Right atrium auricular region (tissue), 2 donors: ENCODE data around the gene PDZD2. TPM values are rescaled to one million over a fixed set of nuclear protein-coding genes. Genes with fewer than 3 reads are reported as not detected.
"Not testable (repeated sequence)": the region's sequence is repeated elsewhere in the genome, so short reads cannot be mapped to it uniquely, and the experiment has no call there.

Experiments used
- DNase-seq: peaks from one replicate; pipeline ENCODE4 v3.0.0-alpha.2; 2019; ENCODE audit warnings: low spot score
- H3K27ac ChIP-seq, 2 donors: fragments of 200-600 bp; sonication (generic); 1 replicate in 1 of 2; 2 replicates in 1 of 2; pipeline ENCODE4 v1.5.1; 2016 to 2019
- H3K27me3 ChIP-seq, 2 donors: fragments of 200-600 bp; sonication (generic); one replicate each; pipeline versions ENCODE4 v1.5.1 to v1.6.0; 2017 to 2019
- H3K36me3 ChIP-seq: fragments of 200-600 bp; sonication (generic); one replicate; pipeline ENCODE4 v1.5.1; 2016
- H3K4me1 ChIP-seq, 2 donors: fragments of 200-600 bp; sonication (generic); one replicate each; pipeline versions ENCODE4 v1.5.1 to v1.6.0; 2017 to 2019
- H3K4me3 ChIP-seq, 2 donors: fragments of 200-600 bp; sonication (generic); 1 replicate in 1 of 2; 2 replicates in 1 of 2; pipeline ENCODE4 v1.5.1; 2017 to 2019; ENCODE audit warnings: mild to moderate bottlenecking in 1 of 2, moderate library complexity in 1 of 2
- H3K9me3 ChIP-seq, 2 donors: fragments of 200-600 bp; sonication (generic); one replicate each; pipeline ENCODE4 v1.5.1; 2019
- total RNA-seq, 2 donors: library from RNA; depleted of rRNA; stranded (reverse); fragments of >200 nt; gene quantifications; one replicate each; pipeline ENCODE4 v1.1.0, GENCODE V29; 2016
- TF ChIP-seq, protein P1 (sequence below), 2 donors: fragments of 200-600 bp; sonication (generic); IDR thresholded peaks; one replicate each; pipeline ENCODE4 v1.5.1; 2019; ENCODE audit warnings: antibody characterized with exemption in 2 of 2

Gene PDZD2
- total RNA-seq, 2 donors from 2014 or later = 79.5 to 86.4 TPM

DNA sequence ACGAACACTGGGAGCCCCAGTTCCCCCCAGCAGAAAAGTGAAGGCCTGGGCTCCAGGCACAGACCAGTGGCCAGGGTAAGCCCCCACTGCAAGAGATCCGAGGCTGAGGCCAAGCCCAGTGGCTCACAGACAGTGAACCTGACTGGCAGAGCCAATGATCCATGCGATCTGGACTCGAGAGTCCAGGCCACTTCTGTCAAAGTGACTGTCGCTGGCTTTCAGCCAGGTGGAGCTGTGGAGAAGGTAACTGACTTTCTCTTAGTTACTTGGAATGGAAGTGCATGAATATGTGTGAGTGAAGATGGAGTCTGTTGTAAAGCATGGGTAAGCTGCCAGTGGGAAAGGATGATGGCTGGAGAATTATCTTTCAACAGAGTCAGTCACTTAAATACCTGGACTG lies 435.5 kb downstream of the PDZD2 start:
- TF ChIP-seq, protein P1, sequence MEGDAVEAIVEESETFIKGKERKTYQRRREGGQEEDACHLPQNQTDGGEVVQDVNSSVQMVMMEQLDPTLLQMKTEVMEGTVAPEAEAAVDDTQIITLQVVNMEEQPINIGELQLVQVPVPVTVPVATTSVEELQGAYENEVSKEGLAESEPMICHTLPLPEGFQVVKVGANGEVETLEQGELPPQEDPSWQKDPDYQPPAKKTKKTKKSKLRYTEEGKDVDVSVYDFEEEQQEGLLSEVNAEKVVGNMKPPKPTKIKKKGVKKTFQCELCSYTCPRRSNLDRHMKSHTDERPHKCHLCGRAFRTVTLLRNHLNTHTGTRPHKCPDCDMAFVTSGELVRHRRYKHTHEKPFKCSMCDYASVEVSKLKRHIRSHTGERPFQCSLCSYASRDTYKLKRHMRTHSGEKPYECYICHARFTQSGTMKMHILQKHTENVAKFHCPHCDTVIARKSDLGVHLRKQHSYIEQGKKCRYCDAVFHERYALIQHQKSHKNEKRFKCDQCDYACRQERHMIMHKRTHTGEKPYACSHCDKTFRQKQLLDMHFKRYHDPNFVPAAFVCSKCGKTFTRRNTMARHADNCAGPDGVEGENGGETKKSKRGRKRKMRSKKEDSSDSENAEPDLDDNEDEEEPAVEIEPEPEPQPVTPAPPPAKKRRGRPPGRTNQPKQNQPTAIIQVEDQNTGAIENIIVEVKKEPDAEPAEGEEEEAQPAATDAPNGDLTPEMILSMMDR (IDR thresholded peaks at IDR 0.05) = no peak
- DNase-seq = no peak
- H3K36me3 ChIP-seq = peaks cover 33% of the 10 kb centered on the region

DNA sequence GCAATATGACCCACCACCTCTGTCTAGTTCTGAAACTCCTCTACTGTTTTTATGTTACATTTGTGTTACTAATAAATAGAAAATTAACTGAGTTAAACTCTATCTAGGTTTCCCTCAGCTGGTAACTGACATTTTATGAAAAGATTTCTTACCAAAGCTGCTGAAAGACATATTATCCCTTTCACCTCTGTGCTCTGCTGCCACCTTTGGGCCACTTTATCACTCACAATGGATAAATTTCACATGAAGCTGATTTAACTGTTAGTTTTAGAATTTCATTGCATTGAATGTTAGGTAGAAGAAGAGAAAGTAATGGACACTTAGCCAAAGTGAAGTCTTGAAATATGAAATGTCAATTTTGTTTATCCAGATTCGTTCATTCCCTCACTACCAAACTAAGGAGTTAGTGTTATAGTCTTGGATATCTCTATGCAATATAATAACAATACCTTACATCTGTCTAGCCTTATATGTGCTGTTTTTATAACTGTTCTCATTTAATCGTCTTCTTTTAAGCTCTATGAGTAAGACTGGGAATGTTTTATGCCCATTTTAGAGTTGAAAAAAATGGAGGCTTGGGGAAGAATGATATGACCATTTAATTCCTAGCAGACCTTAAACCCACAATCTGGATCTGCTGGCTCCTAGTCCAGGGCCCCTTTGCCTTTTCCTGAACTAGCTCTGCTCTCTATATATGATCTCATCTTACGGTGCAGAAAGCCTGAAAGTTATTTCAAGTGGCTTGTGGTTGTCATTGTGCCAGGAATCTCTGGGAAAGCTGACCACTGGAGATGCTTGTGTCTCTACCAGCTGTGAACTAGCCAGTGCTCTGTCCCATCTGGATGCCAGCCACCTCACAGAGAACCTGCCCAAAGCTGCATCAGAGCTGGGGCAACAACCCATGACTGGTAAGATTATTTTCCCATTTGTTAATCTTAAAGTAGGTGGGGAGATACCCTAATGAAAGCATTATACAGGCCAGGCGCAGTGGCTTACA lies 438.1 kb downstream of the PDZD2 start:
- H3K36me3 ChIP-seq = peaks cover 23% of the 10 kb centered on the region
- DNase-seq = no peak

More for the DNA sequence above, 435.5 kb downstream of the PDZD2 start:
- H3K9me3 ChIP-seq = no peaks in the 10 kb centered on the region
- no peaks in the 10 kb centered on the region for H3K27me3 ChIP-seq
- no peak overlapping the region for H3K4me3 ChIP-seq
- H3K27ac ChIP-seq = no peak overlapping the region
- peaks cover 0 to 8% of the 10 kb centered on the region in 2 donors for H3K4me1 ChIP-seq

DNA sequence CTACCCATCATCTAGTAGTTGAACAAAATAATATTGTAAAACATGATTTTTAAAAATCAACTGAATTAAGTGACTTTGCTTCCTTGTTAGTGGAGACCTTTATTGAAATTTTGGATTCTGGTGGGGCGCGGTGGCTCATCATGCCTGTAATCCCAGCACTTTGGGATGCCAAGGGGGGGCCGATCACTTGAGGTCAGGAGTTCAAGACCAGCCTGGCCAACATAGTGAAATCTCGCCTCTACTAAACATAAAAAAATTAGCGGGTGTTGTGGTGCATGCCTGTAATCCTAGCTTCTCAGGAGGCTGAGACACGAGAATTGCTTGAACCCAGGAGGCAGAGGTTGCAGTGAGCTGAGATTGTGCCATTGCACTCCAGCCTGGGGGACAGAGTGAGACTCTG lies 439.9 kb downstream of the PDZD2 start:
- H3K4me3 ChIP-seq, H3K4me1 ChIP-seq, H3K27ac ChIP-seq, H3K9me3 ChIP-seq, H3K27me3 ChIP-seq: not testable (repeated sequence)
- peaks cover 18% of the 10 kb centered on the region for H3K36me3 ChIP-seq
- DNase-seq = peak; percentile 38

More for the DNA sequence above, 438.1 kb downstream of the PDZD2 start:
- Histone ChIP-seq H3K4me3 (no peak overlapping the region), H3K4me1 (no peaks in the 10 kb centered on the region), H3K27me3 (no peaks in the 10 kb centered on the region), H3K27ac (peak overlapping the region in 1 of 2 donors; percentile 56), H3K9me3 (no peaks in the 10 kb centered on the region)
- TF ChIP-seq, protein P1 (IDR thresholded peaks at IDR 0.05) = peak; percentile 56 to 83

DNA sequence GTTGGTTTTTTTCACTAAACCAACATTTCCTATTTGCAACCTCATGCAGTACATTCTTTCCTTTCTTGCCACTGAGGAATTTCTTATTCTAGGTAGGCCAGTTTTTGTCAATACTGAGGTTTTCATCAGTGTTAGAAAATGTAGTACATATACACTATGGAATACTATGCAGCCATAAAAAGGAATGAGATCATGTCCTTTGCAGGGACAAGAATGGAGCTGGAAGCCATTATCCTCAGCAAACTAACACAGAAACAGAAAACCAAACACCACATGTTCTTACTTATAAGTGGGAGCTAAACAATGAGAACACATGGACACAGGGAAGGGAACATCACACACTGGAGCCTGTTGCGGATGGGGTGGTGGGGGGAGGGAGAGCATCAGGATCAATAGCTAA lies 441.6 kb downstream of the PDZD2 start:
- H3K4me3 ChIP-seq, H3K4me1 ChIP-seq, H3K27ac ChIP-seq, H3K36me3 ChIP-seq, H3K27me3 ChIP-seq, H3K9me3 ChIP-seq: not testable (repeated sequence)
- DNase-seq = peak; percentile 28

DNA sequence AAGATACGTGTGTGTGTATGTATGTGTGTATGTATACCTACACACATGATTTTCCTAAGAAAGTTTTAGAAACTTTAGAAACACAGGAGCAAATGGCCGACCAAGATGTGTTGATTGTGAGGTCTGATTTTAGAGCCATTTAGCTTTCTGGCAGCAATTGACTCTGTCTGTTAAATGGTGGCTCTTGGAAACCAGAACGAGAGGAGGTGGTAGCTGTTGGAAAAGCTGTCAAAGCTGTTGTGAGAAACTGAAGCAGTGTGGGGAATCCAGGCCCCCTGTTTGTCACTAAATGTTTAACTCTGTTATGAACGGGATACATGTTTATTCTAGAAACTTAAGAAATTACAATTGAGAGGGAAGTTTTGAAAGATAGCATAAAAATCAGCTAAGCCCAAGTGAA lies 443.8 kb downstream of the PDZD2 start:
- H3K9me3 ChIP-seq = no peaks in the 10 kb centered on the region
- TF ChIP-seq, protein P1 (IDR thresholded peaks at IDR 0.05) = no peak
- H3K27ac ChIP-seq = no peak overlapping the region
- H3K4me3 ChIP-seq = no peak overlapping the region
- DNase-seq = no peak
- no peaks in the 10 kb centered on the region for H3K27me3 ChIP-seq
- H3K36me3 ChIP-seq = peaks cover 16% of the 10 kb centered on the region
- H3K4me1 ChIP-seq = no peaks in the 10 kb centered on the region

DNA sequence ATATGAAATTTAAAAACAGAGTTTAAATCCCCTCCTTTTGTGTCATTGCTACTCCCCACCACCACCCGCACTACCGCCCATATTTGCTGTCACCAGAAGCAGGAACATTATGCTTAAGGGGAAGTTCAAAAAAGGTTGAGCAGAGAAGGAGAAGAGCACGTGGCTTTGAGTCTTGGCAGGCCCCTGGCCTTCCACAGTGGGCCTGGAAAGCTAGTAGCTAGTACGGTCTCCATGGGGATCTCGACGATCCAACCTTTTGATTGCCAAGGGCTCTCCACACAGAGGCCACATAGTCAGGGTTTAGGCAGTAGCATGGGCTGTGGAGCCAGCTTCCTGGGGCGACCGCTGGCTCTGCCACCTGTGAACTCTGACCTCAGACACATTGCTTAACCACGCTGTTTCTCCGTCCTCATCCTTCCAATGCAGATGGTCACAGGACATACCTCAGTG lies 445.1 kb downstream of the PDZD2 start:
- Histone ChIP-seq H3K4me3 (no peak overlapping the region), H3K27ac (no peak overlapping the region), H3K9me3 (no peaks in the 10 kb centered on the region), H3K36me3 (peaks cover 30% of the 10 kb centered on the region), H3K27me3 (no peaks in the 10 kb centered on the region), H3K4me1 (no peaks in the 10 kb centered on the region)
- TF ChIP-seq, protein P1 (IDR thresholded peaks at IDR 0.05) = no peak
- DNase-seq = peak; percentile 46
